ENCODE data around the gene FER1L5. TPM values are rescaled to one million over a fixed set of nuclear protein-coding genes. Genes with fewer than 3 reads are reported as not detected.

Gene FER1L5
- total RNA-seq, 1 experiment from 2014 or later, result 0.91 TPM

DNA sequence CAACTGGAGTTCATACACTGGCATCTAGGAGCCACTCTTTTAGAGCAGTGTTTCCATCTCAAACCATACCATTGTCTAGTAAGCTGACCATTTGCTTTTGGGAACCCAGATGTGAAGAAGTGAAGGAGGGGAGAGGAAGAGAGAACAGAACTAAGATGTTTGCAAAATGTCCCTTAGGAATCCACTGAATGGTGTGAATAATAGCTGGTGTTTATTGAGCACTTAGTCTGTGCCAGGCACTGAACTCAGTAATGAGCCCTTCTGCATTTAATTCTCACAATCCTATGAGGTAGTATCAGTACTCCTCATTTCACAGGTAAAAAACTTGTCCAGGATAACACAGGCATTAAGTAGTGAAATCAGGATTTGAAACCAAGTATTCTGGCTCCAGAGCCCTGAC lies 73.8 kb downstream of the FER1L5 start:
- H3K9me3 ChIP-seq (ENCODE audit: control insufficient read depth in 1 of 2, insufficient read depth in 1 of 2, low read depth in 1 of 2, low read length in 2 of 2), result no peaks in the 10 kb centered on the region
- H3K9ac ChIP-seq (ENCODE audit: low read length), result no peak overlapping the region
- BruUV-seq (replicated peaks), result no TSS peak
- H3K4me1 ChIP-seq (ENCODE audit: control insufficient read depth in 1 of 2, insufficient read depth in 2 of 2, low read length in 2 of 2), result no peaks in the 10 kb centered on the region
- RAD21 ChIA-PET (ENCODE audit: low non-redundant PET in 1 of 2, low total read pairs in 2 of 2, uncharacterized antibody in 2 of 2, unreplicated experiment in 2 of 2), result no interaction called here
- no peaks in the 10 kb centered on the region for H3K79me2 ChIP-seq (ENCODE audit: insufficient read depth, low read length)
- CTCF ChIA-PET, result no interaction called here
- no peak overlapping the region for H3K27ac ChIP-seq (ENCODE audit: low read depth, low read length)
- no peak overlapping the region for H3K4me2 ChIP-seq (ENCODE audit: low read length)
- H3K4me3 ChIP-seq (replicated peaks in 1 of 2; ENCODE audit: low read depth in 1 of 2, low read length in 2 of 2), result no peak overlapping the region
- no peak for ATAC-seq
- TF ChIP-seq EZH2 (IDR thresholded peaks at IDR 0.05), result no peak
- TF ChIP-seq CBX3 (IDR thresholded peaks at IDR 0.05; ENCODE audit: low read depth), result no peak
- peaks cover 0 to 9% of the 10 kb centered on the region in 2 experiments; a peak in 2 of 4 replicates for H3K36me3 ChIP-seq (ENCODE audit: control insufficient read depth in 1 of 2, insufficient read depth in 2 of 2, low read length in 2 of 2)
- no peaks in the 10 kb centered on the region for H4K20me1 ChIP-seq (ENCODE audit: insufficient read depth)
- POLR2A ChIA-PET, result no interaction called here
- no peaks in the 10 kb centered on the region for H3K9me2 ChIP-seq (ENCODE audit: insufficient read depth)
- intact Hi-C loops (cut with micrococcal nuclease), result no loop called here
- no peaks in the 10 kb centered on the region for H3K27me3 ChIP-seq (ENCODE audit: insufficient read depth, low read length)
- no peak overlapping the region for H2AFZ ChIP-seq (ENCODE audit: low read depth, low read length, poor library complexity, severe bottlenecking)
- DNase-seq (ENCODE audit: low read depth, low spot score), result no peak

DNA sequence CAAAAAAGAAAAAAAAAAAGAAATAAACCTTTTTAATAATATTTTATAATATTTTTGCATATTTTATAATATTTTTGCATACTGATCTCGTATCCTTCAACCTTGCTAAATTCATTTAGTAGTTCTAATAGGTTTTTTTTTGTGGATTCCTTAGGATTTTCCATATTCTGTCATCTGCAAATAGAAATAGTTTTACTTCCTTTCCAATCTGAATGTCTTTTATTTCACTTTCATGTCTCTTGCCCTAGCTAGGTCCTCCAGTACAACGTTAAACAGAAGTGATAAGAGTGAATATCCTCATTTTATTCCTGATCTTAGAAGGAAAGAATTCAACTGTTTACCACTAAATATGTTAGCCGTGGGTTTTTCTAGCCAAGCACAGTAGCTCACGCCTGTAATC lies 83.6 kb downstream of the FER1L5 start:
- H2AFZ ChIP-seq (ENCODE audit: low read depth, low read length, poor library complexity, severe bottlenecking), result no peak overlapping the region
- ChIA-PET RAD21 (ENCODE audit: low non-redundant PET in 1 of 2, low total read pairs in 2 of 2, uncharacterized antibody in 2 of 2, unreplicated experiment in 2 of 2) (no interaction called here), CTCF (no interaction called here), POLR2A (no interaction called here)
- no peaks in the 10 kb centered on the region for H3K4me1 ChIP-seq (ENCODE audit: control insufficient read depth in 1 of 2, insufficient read depth in 2 of 2, low read length in 2 of 2)
- no peaks in the 10 kb centered on the region for H3K9me3 ChIP-seq (ENCODE audit: control insufficient read depth in 1 of 2, insufficient read depth in 1 of 2, low read depth in 1 of 2, low read length in 2 of 2)
- no TSS peak for BruUV-seq (replicated peaks)
- H3K9me2 ChIP-seq (ENCODE audit: insufficient read depth), result no peaks in the 10 kb centered on the region
- no peak overlapping the region for H3K9ac ChIP-seq (ENCODE audit: low read length)
- TF ChIP-seq, protein P1, sequence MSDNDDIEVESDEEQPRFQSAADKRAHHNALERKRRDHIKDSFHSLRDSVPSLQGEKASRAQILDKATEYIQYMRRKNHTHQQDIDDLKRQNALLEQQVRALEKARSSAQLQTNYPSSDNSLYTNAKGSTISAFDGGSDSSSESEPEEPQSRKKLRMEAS (IDR thresholded peaks at IDR 0.05), result no peak
- TF ChIP-seq EZH2 (IDR thresholded peaks at IDR 0.05) (no peak), FOSL1 (IDR thresholded peaks at IDR 0.05; ENCODE audit: low read depth) (no peak), ELF1 (IDR thresholded peaks at IDR 0.05; ENCODE audit: borderline replicate concordance, low read depth) (no peak), RAD21 (IDR thresholded peaks at IDR 0.05; ENCODE audit: low read depth) (no peak), CBX3 (IDR thresholded peaks at IDR 0.05; ENCODE audit: low read depth) (no peak), CEBPB (IDR thresholded peaks at IDR 0.05; ENCODE audit: low read depth) (no peak), TCF7L2 (IDR thresholded peaks at IDR 0.05; ENCODE audit: borderline replicate concordance, extremely low read depth, insufficient read depth, insufficient read length) (no peak), SRF (IDR thresholded peaks at IDR 0.05; ENCODE audit: low read depth) (no peak), POLR2A (IDR thresholded peaks at IDR 0.05; ENCODE audit: borderline replicate concordance, extremely low read depth, insufficient read depth, insufficient read length) (no peak), JUND (IDR thresholded peaks at IDR 0.05) (no peak), EGR1 (IDR thresholded peaks at IDR 0.05; ENCODE audit: low read depth) (no peak), ZNF274 (IDR thresholded peaks at IDR 0.05; ENCODE audit: low read depth, low read length) (no peak)
- TF ChIP-seq, protein P2, sequence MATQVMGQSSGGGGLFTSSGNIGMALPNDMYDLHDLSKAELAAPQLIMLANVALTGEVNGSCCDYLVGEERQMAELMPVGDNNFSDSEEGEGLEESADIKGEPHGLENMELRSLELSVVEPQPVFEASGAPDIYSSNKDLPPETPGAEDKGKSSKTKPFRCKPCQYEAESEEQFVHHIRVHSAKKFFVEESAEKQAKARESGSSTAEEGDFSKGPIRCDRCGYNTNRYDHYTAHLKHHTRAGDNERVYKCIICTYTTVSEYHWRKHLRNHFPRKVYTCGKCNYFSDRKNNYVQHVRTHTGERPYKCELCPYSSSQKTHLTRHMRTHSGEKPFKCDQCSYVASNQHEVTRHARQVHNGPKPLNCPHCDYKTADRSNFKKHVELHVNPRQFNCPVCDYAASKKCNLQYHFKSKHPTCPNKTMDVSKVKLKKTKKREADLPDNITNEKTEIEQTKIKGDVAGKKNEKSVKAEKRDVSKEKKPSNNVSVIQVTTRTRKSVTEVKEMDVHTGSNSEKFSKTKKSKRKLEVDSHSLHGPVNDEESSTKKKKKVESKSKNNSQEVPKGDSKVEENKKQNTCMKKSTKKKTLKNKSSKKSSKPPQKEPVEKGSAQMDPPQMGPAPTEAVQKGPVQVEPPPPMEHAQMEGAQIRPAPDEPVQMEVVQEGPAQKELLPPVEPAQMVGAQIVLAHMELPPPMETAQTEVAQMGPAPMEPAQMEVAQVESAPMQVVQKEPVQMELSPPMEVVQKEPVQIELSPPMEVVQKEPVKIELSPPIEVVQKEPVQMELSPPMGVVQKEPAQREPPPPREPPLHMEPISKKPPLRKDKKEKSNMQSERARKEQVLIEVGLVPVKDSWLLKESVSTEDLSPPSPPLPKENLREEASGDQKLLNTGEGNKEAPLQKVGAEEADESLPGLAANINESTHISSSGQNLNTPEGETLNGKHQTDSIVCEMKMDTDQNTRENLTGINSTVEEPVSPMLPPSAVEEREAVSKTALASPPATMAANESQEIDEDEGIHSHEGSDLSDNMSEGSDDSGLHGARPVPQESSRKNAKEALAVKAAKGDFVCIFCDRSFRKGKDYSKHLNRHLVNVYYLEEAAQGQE (IDR thresholded peaks at IDR 0.05; ENCODE audit: low read depth), result no peak
- TF ChIP-seq, protein P3, sequence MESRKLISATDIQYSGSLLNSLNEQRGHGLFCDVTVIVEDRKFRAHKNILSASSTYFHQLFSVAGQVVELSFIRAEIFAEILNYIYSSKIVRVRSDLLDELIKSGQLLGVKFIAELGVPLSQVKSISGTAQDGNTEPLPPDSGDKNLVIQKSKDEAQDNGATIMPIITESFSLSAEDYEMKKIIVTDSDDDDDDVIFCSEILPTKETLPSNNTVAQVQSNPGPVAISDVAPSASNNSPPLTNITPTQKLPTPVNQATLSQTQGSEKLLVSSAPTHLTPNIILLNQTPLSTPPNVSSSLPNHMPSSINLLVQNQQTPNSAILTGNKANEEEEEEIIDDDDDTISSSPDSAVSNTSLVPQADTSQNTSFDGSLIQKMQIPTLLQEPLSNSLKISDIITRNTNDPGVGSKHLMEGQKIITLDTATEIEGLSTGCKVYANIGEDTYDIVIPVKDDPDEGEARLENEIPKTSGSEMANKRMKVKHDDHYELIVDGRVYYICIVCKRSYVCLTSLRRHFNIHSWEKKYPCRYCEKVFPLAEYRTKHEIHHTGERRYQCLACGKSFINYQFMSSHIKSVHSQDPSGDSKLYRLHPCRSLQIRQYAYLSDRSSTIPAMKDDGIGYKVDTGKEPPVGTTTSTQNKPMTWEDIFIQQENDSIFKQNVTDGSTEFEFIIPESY (IDR thresholded peaks at IDR 0.05; ENCODE audit: extremely low read depth, insufficient replicate concordance, low read length), result no peak
- no peak for DNase-seq (ENCODE audit: low read depth, low spot score)
- H3K36me3 ChIP-seq (ENCODE audit: control insufficient read depth in 1 of 2, insufficient read depth in 2 of 2, low read length in 2 of 2), result peaks cover 3 to 16% of the 10 kb centered on the region in 2 experiments; a peak in 2 of 4 replicates
- H3K79me2 ChIP-seq (ENCODE audit: insufficient read depth, low read length), result no peaks in the 10 kb centered on the region
- intact Hi-C loops (cut with micrococcal nuclease), result no loop called here
- no peak for ATAC-seq
- H3K27ac ChIP-seq (ENCODE audit: low read depth, low read length), result no peak overlapping the region
- H3K27me3 ChIP-seq (ENCODE audit: insufficient read depth, low read length), result no peaks in the 10 kb centered on the region
- no peak overlapping the region for H3K4me2 ChIP-seq (ENCODE audit: low read length)
- H3K4me3 ChIP-seq (replicated peaks in 1 of 2; ENCODE audit: low read depth in 1 of 2, low read length in 2 of 2), result no peak overlapping the region
- no peaks in the 10 kb centered on the region for H4K20me1 ChIP-seq (ENCODE audit: insufficient read depth)
